ENCODE data around the gene IRF2. TPM values are rescaled to one million over a fixed set of nuclear protein-coding genes. Genes with fewer than 3 reads are reported as not detected.
"Not testable (repeated sequence)": the region's sequence is repeated elsewhere in the genome, so short reads cannot be mapped to it uniquely, and the experiment has no call there.

IRF2 gene
- total RNA-seq, 1 donor from 2014 or later: 53.3 TPM

- Histone ChIP-seq H3K9me3 (no peaks in the 10 kb centered on the region), H3K4me3 (no peak overlapping the region), H3K4me1 (peaks cover 55% of the 10 kb centered on the region), H3K27ac (peak overlapping the region; percentile 88), H3K36me3 (no peaks in the 10 kb centered on the region), H3K27me3 (ENCODE audit: low read depth) (no peaks in the 10 kb centered on the region)
- intact Hi-C loops (cut with DNase I): no loop called here
- TF ChIP-seq CTCF (IDR thresholded peaks at IDR 0.05): no peak
- ATAC-seq (peak; percentile 48 to 77), DNase-seq (peak; percentile 74)
Measured at GRCh38 chr4:184347251-184348239, 126.8 kb downstream of the IRF2 start.

DNA sequence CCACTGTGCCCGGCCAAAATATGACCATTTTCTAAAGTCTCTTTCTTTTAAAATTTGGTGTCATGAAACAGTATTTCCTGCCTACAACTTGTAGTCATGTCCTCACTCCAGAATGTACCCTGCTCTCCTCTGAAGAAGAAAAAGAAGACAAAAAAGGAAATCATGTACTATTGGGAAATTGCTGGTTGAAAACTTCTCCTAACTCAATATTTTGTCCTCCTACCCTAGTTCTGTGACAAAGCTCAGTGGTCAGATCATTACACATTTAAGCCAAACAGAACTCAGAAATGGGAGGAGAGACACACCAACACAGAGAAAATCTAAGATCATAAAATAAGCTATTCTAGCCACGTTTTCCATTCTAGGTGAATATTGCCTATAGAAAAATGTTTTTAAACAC, 127.7 kb downstream of the IRF2 start:
- no peaks in the 10 kb centered on the region for H3K27me3 ChIP-seq (ENCODE audit: low read depth)
- DNase-seq (no peak), ATAC-seq (peak in 1 of 2 donors; percentile 3)
- TF ChIP-seq CTCF (IDR thresholded peaks at IDR 0.05): no peak
- intact Hi-C loops (cut with DNase I): no loop called here
- H3K36me3 ChIP-seq: no peaks in the 10 kb centered on the region
- peaks cover 55% of the 10 kb centered on the region for H3K4me1 ChIP-seq
- H3K4me3 ChIP-seq: no peak overlapping the region
- H3K9me3 ChIP-seq: no peaks in the 10 kb centered on the region
- peak overlapping the region; percentile 88 for H3K27ac ChIP-seq

DNA sequence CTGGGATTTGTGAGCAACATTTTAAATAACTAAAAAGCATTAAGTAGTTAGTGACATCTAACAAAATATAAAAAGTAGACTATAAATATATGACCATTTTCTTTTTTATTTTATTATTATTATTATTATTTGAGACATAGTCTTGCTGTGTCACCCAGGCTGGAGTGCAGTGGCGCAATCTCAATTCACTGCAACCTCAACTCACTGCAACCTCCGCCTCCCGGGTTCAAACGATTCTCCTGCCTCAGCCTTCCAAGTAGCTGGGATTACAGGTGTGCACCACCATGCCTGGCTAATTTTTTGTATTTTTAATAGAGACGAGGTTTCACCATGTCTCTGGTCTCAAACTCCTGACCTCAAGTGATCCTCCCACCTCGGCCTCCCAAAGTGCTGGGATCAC, 128.1 kb downstream of the IRF2 start:
- intact Hi-C loops (cut with DNase I); DNase-seq; H3K27me3 ChIP-seq (ENCODE audit: low read depth); H3K9me3 ChIP-seq; H3K36me3 ChIP-seq; H3K4me3 ChIP-seq; ATAC-seq: not testable (repeated sequence)
- Histone ChIP-seq H3K4me1 (peaks cover 55% of the 10 kb centered on the region), H3K27ac (peak overlapping the region; percentile 88)

DNA sequence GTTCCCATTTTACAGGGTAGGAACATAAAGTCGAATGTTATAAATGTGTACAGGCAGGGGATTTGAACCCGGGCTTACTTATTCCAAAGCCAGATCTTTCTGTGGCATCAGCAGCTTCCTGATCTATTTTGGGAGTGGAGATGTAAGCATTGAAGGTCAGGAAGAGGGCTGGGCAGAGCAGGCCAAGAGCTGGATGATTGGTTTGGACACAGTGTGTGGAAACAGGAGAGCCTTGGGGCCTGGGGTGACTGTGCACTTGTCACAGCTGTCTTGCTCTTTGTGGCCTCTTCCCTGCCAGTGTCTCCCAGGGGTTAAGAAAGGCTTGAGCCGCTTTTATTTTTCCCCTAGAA, 128.8 kb downstream of the IRF2 start:
- Histone ChIP-seq H3K36me3 (no peaks in the 10 kb centered on the region), H3K4me3 (no peak overlapping the region), H3K4me1 (peaks cover 55% of the 10 kb centered on the region), H3K9me3 (no peaks in the 10 kb centered on the region), H3K27ac (peak overlapping the region; percentile 88), H3K27me3 (ENCODE audit: low read depth) (no peaks in the 10 kb centered on the region)
- no peak for DNase-seq
- no peak for TF ChIP-seq CTCF (IDR thresholded peaks at IDR 0.05)
- peak; percentile 27 to 41 for ATAC-seq
- intact Hi-C loops (cut with DNase I): no loop called here

DNA sequence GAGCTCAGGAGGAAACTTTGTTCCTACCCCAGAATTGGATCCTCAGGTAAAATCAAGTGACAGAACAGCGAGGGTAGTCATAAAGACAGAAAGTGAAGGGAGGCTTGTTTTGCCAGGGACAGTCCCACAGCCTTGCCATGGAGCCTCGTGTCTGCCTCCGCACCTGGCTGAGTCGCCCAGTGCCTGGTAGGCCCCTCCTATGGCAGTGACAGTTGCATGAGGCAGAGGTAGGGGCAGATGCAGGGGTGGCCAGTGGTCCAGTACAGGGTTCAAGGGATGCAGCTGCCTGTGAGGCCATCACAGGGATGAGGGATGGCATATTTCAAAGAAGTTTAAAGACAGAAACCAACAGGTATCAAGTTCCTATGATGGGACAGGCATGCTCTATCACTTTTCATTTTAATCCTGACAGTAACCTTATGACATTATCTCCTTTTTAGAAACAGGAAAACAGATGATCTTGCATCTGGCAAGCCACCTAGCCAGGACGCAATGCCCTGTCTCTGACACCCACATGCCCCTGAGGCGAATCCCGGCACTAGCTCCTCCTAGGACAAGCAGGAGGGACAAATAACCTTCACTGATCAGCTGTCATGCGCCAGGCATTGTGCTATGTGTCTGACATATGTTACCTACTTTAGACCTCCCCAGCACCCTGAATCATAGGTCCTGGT, 129.3 kb downstream of the IRF2 start:
- Histone ChIP-seq H3K36me3 (no peaks in the 10 kb centered on the region), H3K27ac (peak overlapping the region; percentile 88), H3K4me3 (no peak overlapping the region), H3K9me3 (no peaks in the 10 kb centered on the region), H3K27me3 (ENCODE audit: low read depth) (no peaks in the 10 kb centered on the region), H3K4me1 (peaks cover 55% of the 10 kb centered on the region)
- ATAC-seq (no peak), DNase-seq (no peak)
- TF ChIP-seq CTCF (IDR thresholded peaks at IDR 0.05): no peak
- intact Hi-C loops (cut with DNase I): no loop called here

- intact Hi-C loops (cut with DNase I): no loop called here
- H3K4me1 ChIP-seq: peaks cover 54% of the 10 kb centered on the region
- DNase-seq: no peak
- H3K36me3 ChIP-seq: no peaks in the 10 kb centered on the region
- no peaks in the 10 kb centered on the region for H3K9me3 ChIP-seq
- TF ChIP-seq CTCF (IDR thresholded peaks at IDR 0.05): no peak
- ATAC-seq: no peak
- H3K27me3 ChIP-seq (ENCODE audit: low read depth): no peaks in the 10 kb centered on the region
- no peak overlapping the region for H3K27ac ChIP-seq
- H3K4me3 ChIP-seq: no peak overlapping the region
Measured at GRCh38 chr4:184344435-184344834, 129.9 kb downstream of the IRF2 start.
